WI38 (cell line): ENCODE measurements around the gene ADARB1.

ENCODE experiments used
- H3K4me3 ChIP-seq: 2 replicates; pipeline ENCODE4 v1.5.1; 2011; ENCODE audit warnings: low read depth, mild to moderate bottlenecking, control low read depth, low read length
- CTCF ChIP-seq: IDR thresholded peaks from 2 replicates; pipeline ENCODE4 v1.5.1; 2012; ENCODE audit warnings: low read depth, mild to moderate bottlenecking, control low read depth, low read length

The ADARB1 gene

GRCh38 chr21:45254460-45254930 is 180.1 kb downstream of the ADARB1 start:
- TF ChIP-seq CTCF, result no peak
- no peak overlapping the region for H3K4me3 ChIP-seq

DNA sequence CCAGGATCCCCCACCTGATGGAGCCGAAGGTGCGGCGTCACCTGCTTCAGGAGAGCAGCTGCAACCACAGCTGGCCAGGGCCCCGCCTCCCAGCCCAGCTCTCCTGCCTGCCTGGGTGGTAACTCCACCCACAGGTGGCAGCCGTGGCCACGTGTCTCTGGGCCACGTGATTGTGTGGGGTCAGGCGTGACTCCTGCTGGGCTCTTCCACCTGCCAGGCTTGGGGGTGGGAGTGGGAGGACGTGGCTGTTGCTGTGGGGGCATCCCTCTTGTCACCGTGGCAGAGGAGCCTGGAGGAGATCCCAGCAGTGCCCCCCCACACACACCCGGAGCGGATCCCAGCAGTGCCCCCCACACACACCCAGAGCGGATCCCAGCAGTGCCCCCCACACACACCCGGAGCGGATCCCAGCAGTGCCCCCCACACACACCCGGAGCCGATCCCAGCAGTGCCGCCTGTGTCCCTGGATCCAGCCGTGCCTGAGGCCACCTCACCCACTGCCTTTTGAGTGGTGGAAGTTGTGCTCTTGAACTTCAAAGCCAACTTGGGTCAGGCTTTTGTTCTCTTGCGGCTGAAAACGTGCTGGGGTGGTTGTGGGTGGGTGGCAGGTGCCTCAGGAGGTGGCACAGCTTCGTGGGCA is 181.1 kb downstream of the ADARB1 start:
- H3K4me3 ChIP-seq, result no peak overlapping the region
- no peak for TF ChIP-seq CTCF

GRCh38 chr21:45256021-45256911 is 181.9 kb downstream of the ADARB1 start:
- no peak for TF ChIP-seq CTCF
- no peak overlapping the region for H3K4me3 ChIP-seq

- no peak for TF ChIP-seq CTCF
- no peak overlapping the region for H3K4me3 ChIP-seq
These were observed 182.7 kb downstream of the ADARB1 start for GRCh38 chr21:45256912-45257672.

DNA sequence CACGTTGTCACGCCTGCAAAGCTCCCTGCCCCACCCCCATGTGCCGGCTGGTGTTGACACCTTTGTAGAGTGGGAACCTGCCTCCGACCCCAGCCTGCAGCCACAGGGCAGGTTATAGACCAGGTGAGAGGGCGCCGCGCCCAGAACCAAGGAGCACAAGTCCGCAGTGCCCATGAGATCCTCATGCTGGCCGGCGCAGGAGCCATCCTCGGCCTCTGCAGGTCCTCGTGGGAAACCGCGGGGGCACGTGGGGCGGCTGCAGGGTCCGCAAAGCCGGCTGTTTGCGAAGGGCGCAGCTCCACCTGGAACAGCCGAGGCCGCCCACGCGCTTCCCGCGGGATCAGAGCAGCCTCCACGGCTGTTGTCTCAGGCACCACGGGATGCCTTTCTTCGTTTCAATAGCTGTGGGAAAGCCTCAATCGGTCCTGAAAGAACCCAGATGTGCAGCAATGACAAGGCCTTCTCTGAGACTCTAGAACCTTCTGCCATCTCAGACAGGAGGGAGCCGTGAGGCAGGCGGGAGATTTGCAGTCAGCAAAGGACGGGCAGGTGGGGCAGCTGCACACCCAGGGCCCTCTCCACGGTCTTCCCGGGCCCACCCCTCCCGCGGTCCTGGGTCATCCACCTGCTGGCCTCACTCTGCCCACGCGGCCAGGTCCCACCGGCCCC is 183.4 kb downstream of the ADARB1 start:
- H3K4me3 ChIP-seq, result no peak overlapping the region
- TF ChIP-seq CTCF, result no peak

- H3K4me3 ChIP-seq, result no peak overlapping the region
- no peak for TF ChIP-seq CTCF
These were observed 184.1 kb downstream of the ADARB1 start for GRCh38 chr21:45258466-45258865.
